ENCODE results near the gene ANKRD39. TPM values are rescaled to one million over a fixed set of nuclear protein-coding genes. Genes with fewer than 3 reads are reported as not detected.

The ANKRD39 gene
- total and polyA plus RNA-seq, 2 of the 8 experiments (the other 6 are each of a cell fraction or from before 2014, with no cell fraction given) = 18.5 to 21.3 TPM

DNA sequence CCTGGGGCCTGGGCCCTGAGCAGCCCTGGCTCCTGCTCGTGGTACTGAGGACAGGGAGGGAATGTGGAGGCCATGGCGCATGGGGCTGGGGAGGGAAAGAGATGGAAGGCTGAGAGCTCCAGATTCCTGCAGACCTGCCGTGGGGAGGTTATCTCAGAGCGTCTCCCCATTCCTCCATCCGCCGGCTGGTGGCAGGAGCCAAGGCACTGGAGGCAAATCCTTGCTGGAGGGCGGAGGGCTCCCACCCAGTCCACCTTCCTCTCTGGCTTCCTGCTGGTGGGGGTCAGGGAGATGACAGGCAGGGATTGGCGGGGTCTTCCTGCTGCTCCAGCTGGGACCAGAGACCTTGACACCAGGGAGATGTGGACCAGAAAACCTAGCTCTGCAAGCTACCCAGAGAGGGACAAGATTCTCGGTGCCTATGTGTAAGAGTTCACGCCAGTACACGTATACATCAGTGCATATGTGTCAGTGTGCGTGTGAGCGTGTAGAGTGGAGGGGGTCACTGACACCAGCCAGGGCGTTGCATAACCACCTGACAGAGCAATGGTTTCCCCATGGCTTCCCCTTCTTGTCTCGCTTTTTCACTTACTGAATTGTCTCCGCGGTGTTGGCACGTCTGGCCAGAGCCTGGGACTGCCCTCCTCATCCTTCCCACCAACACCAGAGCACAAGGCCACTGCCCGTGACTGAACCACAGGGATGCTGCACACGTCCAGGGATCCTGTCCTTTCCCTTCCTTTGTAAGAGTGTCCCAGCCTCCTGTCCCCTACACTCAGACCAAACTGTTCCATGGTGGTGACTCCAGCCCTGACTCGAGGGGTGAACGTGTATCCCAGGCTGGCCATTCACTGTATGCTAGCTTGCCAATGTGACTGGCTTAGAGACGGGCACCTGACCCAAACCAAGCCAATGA is 27.9 kb upstream of the ANKRD39 start:
- peak overlapping the region; percentile 75; the same call in 1 of the 2 replicates for H2BK5ac ChIP-seq (ENCODE audit: low read depth, low read length)

More for the DNA sequence above, 27.9 kb upstream of the ANKRD39 start:
- FAIRE-seq = no peak
- peaks cover 2% of the 10 kb centered on the region; the same call in 1 of the 2 replicates for H3K23me2 ChIP-seq (ENCODE audit: low read depth, low read length)
- H2AK5ac ChIP-seq (ENCODE audit: low read depth, low read length) = peak overlapping the region; percentile 71; the same call in 1 of the 2 replicates
- H3K36me3 ChIP-seq (ENCODE audit: control insufficient read depth in 2 of 4, insufficient read depth in 4 of 4, low read length in 3 of 4) = no peaks in the 10 kb centered on the region
- H4K20me1 ChIP-seq (replicated peaks in 1 of 2; ENCODE audit: control insufficient read depth in 1 of 2, insufficient read depth in 2 of 2, low read length in 2 of 2) = no peaks in the 10 kb centered on the region
- TF ChIP-seq PHF8 (conservative IDR thresholded peaks at IDR 0.05; ENCODE audit: low read depth, low read length) (no peak), EGR1 (IDR thresholded peaks at IDR 0.05; ENCODE audit: borderline replicate concordance, low read depth, low read length) (no peak), JUND (IDR thresholded peaks at IDR 0.05; ENCODE audit: low read length) (no peak), CTCF (IDR thresholded peaks at IDR 0.05; ENCODE audit: control extremely low read depth in 1 of 3, insufficient read depth in 1 of 3, low read depth in 1 of 3, low read length in 3 of 3) (no peak), SP1 (IDR thresholded peaks at IDR 0.05; ENCODE audit: low read depth, low read length) (no peak)
- peaks cover 3 to 24% (median 17%) of the 10 kb centered on the region in 4 experiments; a peak in 6 of 7 replicates for H3K4me1 ChIP-seq (replicated peaks in 1 of 4; ENCODE audit: control insufficient read depth in 3 of 4, insufficient read depth in 4 of 4, low read length in 3 of 4)
- ChIA-PET CTCF (ENCODE audit: partially characterized antibody) (interaction anchor here (0.6 to 3.8 kb wide), 7 partner anchors 11 to 66 kb away, joined by 3 to 19 read pairs (median 5); no protein-coding TSS in a partner anchor), POLR2A (ENCODE audit: partially characterized antibody) (interaction anchor here (1.0 to 4.9 kb wide), 5 partner anchors 13 to 28 kb away, joined by 3 to 19 read pairs (median 4); partner anchors contain the start of gene ANKRD39)
- H3K9ac ChIP-seq (replicated peaks in 1 of 4; ENCODE audit: extremely low read depth in 1 of 4, low read depth in 3 of 4, low read length in 3 of 4) = peak overlapping the region in 1 of 4 experiments; percentile 15; a peak in 2 of 7 replicates
- H3K79me2 ChIP-seq (ENCODE audit: control insufficient read depth in 1 of 2, insufficient read depth in 2 of 2, low read length in 2 of 2) = no peaks in the 10 kb centered on the region
- no peak overlapping the region for H3K27ac ChIP-seq (ENCODE audit: low read depth, low read length)
- no peak overlapping the region for H3K56ac ChIP-seq (replicated peaks; ENCODE audit: insufficient read length, low read depth, low read length)
- peak overlapping the region; percentile 92; the same call in 1 of the 2 replicates for H2BK12ac ChIP-seq (ENCODE audit: low read depth, low read length)
- no peak overlapping the region; the same call in 1 of the 2 replicates for H4K8ac ChIP-seq (ENCODE audit: extremely low read depth, insufficient read depth, low read length)
- H3K4me2 ChIP-seq (ENCODE audit: insufficient read depth in 1 of 2, low read depth in 2 of 2, low read length in 2 of 2) = no peak overlapping the region
- H4K5ac ChIP-seq (ENCODE audit: insufficient read length, low read depth, low read length) = no peak overlapping the region
- no peak overlapping the region for H3K14ac ChIP-seq (ENCODE audit: insufficient read length)
- peak overlapping the region; percentile 97 for H2BK15ac ChIP-seq (ENCODE audit: low read length)
- H3K79me1 ChIP-seq (ENCODE audit: low read depth, low read length) = no peaks in the 10 kb centered on the region
- H3K18ac ChIP-seq (ENCODE audit: extremely low read depth, low read length) = peak overlapping the region; percentile 24; the same call in 1 of the 2 replicates
- H3K23ac ChIP-seq (ENCODE audit: insufficient read length) = no peak overlapping the region
- peak overlapping the region; percentile 84; the same call in 1 of the 2 replicates for H2BK20ac ChIP-seq (ENCODE audit: low read length)
- DNase-seq (ENCODE audit: low read depth in 1 of 2, low spot score in 2 of 2) = no peak
- peaks cover 0 to 2% (median under 1%) of the 10 kb centered on the region in 4 experiments; a peak in 2 of 7 replicates for H3K27me3 ChIP-seq (replicated peaks in 1 of 4; ENCODE audit: control insufficient read depth in 3 of 4, extremely low read depth in 1 of 4, insufficient read depth in 3 of 4, low read length in 3 of 4)
- no peak overlapping the region for H3K4ac ChIP-seq (replicated peaks; ENCODE audit: insufficient read length, low read depth, low read length)
- no peak overlapping the region for H3K4me3 ChIP-seq (ENCODE audit: extremely low read depth in 1 of 4, insufficient read depth in 2 of 4, low read depth in 3 of 4, low read length in 4 of 4)
- peak overlapping the region; percentile 34 for H4K91ac ChIP-seq (replicated peaks; ENCODE audit: insufficient read length, low read length)
- no peaks in the 10 kb centered on the region for H3K9me3 ChIP-seq (ENCODE audit: insufficient read depth in 2 of 2, low read depth in 1 of 2, low read length in 1 of 2)
- H2BK120ac ChIP-seq (replicated peaks; ENCODE audit: low read depth, low read length) = no peak overlapping the region
- 93% methylated on average over 20 of the region's 23 CpGs; no CpG with 5 or more reads in 1 of the 2 experiments for WGBS, 2 experiments (ENCODE audit: extremely low coverage in 1 of 2, insufficient coverage in 1 of 2, insufficient read length in 1 of 2, insufficient replicate concordance in 2 of 2, low coverage in 1 of 2, low lambda C conversion rate in 2 of 2, missing lambda C conversion rate in 1 of 2)
- H2AFZ ChIP-seq (ENCODE audit: low read length) = no peak overlapping the region

Data from H1 (cell line).